Stimulated activated CD4-positive, alpha-beta T cell treated with anti-CD3 and anti-CD28 coated beads, TNF-alpha, amount 100 ng/mL, for 1 hour (primary cell): ENCODE results near the gene ELAVL1.
"Not testable (repeated sequence)": the region's sequence is repeated elsewhere in the genome, so short reads cannot be mapped to it uniquely, and the experiment has no call there.

Source experiments
- DNase-seq, 3 donors: peaks; one replicate each; pipeline ENCODE4 v3.0.0-alpha.2; 2020; ENCODE audit warnings: low read depth in 3 of 3, low spot score in 1 of 3

ELAVL1 gene

DNA sequence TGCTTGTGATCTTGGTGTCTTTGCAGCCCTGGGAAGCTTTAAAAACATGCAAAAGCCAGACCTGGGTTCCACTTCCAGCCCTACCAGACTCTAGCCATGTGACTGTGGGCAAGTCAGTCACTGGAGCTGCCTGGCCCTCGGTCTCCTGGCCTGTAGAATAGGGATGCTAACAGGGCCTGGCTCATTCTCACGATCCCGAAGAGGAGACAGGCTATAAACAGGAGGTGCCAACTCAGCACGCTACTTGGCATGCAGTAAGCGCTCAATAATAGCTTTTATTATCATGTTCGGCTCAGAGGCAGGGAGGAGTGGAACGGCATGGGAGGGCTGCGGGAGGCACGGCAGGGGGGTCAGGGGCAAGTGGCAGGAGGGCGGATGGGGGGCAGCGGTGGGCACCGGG lies 81.2 kb downstream of the ELAVL1 start:
- no peak for DNase-seq

DNA sequence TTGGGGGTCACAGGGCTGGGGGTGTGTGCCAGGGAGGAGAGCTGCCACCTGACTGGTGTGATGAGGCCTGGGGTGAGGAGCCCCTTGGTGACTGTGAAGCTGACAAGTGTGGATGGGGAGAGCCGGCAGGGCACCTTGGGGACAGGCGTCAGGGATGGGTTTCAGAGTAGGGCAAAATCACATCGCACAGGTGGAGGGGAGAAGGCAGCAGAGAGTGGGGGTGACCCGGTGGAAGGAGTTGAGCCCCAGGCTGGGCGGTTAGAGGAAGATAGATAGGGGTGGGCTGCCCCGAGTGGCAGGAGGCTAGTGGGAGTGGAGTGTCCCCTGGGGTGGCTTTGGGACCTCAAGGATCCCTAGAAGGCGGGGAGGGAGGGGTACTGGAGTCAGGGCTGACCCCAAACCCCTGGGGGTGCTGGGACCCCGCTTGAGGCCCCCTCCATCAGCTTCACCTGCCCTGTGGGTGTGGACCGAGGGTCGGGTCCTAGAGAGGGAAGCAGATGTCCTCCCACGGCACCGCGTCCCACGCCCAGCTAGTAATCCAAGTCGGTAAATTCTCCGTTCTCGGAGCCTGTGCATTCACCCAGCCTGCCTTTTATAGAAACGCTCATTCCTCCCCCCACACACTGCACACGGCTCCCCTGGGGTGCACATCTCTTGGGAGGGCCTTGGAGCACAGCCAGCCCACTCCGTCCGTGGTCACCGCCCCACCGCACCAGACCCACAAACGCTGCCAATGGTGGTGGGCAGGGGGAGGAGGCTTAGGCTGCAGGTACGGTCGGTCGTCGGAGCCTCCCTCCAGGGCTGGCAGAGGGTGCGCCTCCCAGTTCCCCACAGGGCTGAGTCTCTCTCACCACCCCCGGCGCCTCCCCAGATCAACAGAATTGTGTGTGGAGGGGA lies 81.9 kb downstream of the ELAVL1 start:
- DNase-seq, result no peak

DNA sequence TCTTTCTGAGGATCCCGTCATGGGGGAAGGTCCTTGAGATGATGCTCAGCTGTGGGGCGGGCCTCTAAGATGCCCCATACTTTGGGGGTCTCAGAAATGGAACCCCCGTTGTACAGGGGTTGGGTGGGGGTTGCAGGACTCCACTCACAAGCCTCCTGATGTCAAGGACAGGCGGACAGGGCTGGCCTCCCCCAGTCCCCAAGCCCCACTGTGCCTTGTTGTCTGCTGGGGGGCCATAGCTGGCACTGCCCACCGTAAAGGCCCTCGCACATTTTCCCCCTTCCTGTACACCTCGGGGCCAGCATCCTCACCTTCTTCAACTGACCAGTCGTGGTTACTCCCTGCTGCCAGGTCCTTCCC lies 82.6 kb downstream of the ELAVL1 start:
- DNase-seq, result no peak

DNA sequence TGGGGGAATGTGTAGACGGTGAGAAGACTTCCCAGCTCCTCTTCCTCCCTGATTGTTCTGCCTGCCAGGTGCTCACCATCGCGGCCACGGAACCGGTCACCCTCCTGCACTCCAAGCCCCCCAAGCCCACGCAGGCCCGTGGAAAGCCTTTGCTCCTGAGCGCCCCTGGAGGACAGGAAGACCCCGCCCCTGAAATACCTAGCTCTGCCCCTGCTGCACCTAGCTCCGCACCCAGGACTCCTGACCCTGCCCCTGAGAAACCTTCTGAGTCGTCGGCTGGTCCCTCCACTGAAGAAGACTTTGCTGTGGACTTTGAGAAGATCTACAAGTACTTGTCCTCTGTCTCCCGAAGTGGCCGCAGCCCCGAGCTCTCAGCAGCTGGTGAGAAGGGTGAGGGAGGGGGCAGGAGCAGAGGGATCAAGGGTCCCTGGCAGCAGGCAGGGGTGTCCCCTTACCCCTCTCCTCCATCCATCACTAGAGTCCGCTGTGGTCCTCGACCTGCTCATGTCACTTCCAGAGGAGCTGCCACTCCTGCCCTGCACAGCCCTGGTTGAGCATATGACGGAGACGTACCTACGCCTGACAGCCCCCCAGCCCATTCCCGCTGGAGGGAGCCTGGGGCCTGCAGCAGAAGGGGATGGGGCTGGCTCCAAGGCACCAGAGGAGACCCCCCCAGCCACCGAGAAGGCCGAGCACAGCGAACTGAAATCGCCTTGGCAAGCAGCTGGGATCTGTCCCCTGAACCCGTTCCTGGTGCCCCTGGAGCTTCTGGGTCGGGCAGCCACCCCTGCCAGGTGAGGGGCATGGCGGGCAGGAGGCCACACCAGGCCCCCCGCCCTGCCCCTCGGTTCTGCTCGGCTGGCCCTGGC lies 83.2 kb downstream of the ELAVL1 start:
- no peak for DNase-seq

DNA sequence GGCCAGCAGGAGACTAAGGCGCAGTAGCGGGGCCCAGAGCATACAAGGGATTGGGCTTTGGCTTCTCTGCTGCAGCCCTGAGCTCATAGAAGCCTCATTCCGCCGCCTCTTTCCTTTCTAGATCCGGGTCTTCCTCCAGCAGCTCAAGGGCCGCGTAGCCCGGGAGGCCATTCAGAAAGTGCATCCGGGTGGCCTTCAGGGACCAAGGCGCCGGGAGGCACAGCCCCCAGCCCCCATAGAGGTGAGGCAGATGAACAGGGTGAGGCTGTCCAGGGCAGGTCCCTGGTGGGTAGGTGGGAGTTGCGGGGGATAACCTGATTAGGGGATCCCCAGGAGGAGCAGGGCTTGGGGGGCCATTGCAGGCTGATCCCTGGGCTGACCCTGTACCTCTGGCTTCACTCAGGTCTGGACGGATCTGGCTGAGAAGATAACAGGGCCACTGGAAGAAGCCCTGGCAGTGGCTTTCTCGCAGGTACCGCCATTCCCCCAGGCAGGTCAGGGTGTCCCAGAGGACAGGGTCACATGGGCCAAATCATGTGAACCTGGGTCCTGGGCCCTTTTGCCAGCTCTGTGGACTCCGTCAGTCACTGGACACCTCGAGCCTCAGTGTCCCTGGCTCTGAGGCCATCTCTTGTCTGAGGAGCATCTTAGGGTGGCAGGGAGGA lies 84.0 kb downstream of the ELAVL1 start:
- no peak for DNase-seq

DNA sequence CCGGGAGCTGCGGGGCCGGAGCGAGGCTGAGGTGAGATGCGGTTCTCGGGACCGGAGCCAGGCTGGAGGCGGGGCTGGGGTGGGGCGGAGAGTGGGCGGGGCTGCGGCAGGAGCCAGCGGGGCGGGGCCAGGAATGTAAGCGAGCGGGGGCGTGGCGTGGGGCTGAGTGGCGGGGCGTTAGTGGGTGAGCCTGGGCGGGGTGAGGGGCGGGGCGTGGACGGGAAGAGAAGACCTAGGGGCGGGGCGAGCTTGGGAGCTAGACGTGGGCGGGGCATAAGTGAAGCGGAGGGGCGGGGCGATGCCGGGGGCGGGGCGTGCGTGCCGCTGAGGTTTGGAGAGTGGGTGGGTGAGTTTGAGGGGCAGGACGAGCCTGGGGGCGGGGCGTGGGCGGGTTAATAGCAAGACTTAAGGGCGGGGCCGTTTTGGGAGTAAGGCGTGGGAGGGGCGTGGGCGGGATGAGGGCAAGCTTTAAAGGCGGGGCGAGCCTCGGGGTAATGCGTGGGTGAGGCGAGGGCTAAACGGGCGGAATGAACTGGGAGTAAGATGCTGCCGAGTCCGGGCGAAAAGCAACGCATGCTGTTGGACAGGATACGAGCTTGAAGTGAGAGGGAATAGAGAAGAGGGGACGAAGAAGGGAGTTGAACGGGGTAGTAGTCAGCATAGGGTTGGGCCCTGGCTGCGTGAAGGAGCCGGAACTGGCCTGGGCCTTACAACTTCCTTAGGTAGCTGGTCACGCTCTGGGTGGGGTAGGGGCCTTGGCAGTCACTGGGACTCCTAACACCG lies 84.7 kb downstream of the ELAVL1 start:
- DNase-seq, result peak; percentile 99 to 100 (median 100)

DNA sequence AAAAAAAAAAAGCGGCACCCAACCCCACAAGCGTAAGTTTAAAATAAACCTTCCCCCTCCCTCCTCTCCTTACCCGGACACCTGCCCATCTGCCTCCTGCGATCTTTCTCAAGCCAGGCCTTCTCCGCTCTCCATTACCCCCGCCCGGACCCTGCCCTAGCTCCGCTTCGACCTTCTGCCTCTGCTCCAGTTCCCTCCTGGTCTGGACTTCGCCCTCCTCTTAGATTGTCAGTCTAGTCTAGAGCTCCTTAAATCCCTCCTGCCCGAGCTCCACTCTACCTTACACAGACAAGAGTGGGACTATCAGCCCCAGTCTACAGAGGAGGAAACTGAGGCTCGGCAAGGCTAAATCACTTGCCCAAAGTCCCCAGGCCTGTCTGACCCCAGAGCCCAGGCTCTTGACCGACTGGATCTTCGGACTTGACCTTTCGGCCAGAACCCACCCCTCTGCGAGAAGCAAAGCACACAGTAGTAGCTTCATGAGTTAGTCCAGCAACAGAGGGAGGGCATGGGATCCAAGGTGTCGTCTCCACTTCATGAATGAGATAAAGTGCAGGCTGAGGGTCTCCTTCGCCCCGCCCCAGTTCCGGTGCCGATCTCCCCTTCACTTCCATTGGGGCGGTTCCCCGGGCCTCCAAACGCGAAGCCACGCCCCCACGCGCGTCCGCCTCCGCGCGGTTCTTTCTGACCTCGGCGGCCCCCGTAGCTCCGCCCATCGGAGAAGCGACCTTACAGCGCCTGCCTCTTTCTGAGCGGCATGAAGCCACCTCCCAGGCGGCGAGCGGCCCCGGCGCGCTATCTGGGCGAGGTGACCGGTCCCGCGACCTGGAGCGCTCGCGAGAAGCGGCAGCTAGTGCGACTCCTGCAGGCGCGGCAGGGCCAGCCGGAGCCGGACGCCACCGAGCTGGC lies 85.6 kb downstream of the ELAVL1 start, which contains the start of gene SNAPC2:
TSS of gene SNAPC2 (plus strand) at position 729 of the 909 bp plus-strand sequence. CDS start at position 758, 29 bp downstream.
- peak; percentile 89 to 93 (median 91) for DNase-seq

DNA sequence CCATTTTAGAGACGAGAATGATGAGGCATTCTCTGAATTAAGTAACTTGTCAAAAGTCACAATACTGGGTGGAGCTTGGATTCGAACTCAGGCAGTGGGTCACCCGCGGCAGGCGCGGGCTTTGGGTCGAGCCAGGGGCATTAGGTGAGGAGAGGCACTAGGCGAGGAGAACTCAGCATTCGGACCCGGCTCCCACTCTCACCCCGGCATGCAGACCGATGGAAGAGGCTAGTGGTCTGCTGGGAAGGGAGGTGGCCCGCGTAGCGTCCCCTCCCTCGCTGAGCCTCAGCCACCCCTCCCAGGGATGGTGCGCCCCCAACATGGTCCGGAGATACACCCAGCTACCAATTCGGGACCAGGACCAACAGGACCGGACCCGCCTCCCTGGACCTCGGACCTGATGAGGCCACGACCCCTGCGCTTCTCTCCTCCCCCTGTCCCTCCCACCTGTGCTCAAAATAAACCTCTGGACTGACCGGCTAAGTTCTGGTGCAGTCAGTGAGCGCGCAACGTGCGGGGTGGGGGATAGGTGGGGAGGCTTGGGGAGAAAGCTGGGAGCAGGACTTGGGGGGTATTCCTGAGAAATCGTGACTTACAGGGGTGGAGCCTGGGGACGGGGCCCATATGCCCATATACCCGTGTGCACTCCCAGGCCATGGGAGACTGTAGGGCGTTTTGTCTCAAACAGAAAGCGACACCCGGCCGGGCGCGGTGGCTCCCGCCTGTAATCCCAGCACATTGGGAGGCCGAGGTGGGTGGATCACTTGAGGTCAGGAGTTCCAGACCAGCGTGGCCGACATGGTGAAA lies 86.6 kb downstream of the ELAVL1 start:
- no peak for DNase-seq

DNA sequence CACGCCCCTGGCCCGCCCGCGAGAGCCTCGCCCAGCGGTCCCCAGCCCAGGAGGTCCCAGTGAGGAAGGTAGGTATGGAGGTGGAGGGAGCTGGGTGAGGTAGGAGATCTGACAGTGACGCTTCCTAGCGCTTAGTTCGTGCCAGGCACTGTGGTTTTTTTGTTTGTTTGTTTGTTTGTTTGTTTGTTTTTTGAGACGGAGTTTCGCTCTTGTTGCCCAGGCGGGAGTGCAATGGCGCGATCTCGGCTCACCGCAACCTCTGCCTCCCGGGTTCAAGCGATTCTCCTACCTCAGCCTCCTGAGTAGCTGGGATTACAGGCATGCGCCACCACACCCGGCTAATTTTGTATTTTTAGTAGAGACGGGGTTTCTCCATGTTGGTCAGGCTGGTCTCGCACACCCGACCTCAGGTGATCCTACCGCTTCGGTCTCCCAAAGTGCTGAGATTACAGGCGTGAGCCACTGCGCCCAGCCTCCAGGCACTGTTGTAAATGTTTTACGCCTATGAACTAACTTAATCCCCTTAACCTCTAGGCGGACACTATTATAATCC lies 87.3 kb downstream of the ELAVL1 start:
- DNase-seq, result not testable (repeated sequence)

DNA sequence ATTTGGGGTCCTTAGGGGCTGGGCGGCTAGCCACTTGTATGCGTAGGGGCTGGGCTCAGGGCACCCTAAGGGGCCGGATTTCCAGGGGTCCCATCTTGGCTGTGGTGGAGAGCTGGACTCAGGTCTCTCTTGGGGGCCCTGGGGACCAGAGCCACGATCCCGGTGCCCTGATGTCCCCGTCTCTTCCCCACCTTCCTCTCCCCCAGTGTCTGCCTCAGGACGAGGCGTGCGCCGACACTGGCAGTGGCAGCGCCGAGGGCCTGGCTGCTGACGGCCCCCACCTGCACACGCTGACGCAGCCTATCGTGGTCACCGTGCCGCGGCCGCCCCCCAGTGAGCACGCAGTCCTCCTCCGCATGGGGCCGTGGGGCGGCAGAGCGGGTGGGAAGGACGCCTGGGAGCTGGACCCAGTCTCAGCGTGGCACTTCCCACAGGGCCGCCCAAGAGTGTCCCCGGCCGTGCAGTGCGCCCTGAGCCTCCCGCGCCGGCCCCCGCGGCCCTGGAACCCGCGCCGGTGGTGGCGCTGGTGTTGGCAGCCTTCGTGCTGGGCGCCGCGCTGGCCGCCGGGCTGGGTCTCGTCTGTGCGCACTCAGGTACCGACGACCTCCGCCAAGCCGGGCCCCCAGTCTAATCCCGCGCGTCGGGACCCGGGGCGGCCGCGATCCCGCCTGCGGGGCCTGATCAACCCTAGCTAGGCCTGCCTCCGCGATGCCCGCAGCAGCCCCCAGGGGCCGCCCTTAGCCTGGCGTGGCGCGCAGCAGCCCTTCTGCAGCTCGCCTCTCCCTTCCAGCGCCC lies 88.0 kb downstream of the ELAVL1 start:
- DNase-seq, result peak in 1 of 3 donors; percentile 45

DNA sequence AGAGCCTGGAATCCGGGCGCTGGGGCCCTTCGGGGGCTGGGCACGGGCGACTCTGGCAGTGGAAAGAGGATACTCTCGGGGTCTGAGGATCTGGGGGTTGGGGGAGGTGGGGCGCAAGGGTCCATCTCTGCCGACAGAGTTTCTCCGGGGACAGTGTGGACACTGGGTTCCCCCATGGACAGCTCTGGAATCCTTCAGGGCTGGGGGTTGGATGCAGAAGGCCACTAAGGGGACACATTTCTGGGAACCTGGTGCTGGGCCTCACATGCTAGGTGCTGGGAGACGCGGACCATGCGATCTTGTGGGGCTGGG lies 88.5 kb downstream of the ELAVL1 start:
- no peak for DNase-seq

DNA sequence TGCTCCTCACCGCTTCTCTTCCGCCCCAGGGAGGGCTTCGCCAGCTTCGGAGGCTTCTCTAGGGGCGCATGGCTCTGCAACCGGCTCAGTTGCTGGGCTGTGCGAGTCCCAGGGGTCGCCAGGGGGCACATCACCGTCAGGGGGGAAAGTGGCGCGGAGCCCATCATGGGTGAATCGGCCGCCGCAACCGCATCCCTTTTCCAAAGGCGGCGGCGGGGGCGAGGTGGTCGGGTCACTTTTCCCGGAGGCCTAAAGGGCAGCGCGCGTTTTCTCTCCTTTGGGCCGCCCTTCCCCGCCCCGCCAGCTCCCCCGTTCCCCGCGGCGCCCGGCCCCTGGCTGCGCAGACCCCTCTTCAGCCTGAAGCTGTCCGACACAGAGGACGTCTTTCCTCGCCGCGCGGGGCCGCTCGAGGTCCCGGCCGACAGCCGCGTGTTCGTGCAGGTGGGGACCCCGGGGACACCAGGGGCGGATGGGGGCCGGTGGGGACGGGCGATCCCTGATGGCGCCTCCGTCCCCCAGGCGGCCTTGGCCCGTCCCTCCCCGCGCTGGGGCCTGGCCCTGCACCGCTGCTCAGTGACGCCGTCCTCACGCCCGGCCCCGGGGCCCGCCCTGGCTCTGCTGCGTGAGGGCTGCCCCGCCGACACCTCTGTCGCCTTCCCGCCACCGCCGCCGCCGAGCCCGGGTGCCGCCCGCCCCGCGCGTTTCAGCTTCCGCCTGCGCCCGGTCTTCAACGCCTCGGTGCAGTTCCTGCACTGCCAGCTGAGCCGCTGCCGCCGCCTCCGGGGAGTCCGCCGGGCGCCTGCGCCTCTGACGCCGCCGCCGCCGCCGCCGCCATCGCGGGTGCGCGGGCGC lies 89.1 kb downstream of the ELAVL1 start:
- DNase-seq, result peak in 1 of 3 donors; percentile 33

DNA sequence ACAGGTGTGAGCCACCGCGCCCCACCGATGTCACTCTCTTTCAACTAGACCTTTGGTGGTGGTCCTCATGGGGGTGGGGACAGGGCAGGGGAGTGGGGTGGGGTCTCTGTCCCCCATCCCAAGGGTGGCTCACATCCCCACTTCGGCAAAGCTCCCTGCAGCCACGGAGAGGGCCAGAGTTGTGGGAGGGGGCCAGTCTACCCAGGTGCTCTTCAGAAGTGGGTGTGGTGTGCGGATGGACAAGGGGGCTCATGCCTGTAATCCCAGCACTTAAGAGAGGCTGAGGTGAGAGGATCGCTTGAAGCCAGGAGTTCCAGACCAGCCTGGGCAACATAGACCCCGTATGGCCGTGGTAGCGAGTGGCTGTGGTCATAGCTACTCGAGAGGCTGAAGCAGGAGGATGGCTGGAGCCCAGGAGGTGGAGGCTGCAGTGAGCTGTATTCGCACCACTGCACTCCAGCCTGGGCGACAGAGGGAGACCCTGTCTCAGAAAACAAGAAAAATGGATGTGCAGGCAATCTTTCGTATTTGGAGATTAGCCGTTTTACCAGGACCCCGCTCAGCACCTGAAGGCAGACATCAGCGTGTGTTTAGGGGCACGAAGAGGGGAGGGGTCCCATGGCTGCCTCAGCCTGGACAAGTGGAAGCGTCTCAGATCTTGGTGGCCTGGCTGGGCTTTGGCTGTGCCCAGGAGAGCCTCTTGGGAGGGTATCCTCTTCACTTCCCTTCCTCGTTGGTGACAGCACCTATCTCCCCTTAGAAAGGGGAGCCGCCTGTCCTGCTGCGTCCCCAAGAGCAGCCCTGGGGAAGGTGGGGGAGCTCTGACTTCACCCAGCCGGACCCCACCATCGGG lies 90.0 kb downstream of the ELAVL1 start:
- no peak for DNase-seq

DNA sequence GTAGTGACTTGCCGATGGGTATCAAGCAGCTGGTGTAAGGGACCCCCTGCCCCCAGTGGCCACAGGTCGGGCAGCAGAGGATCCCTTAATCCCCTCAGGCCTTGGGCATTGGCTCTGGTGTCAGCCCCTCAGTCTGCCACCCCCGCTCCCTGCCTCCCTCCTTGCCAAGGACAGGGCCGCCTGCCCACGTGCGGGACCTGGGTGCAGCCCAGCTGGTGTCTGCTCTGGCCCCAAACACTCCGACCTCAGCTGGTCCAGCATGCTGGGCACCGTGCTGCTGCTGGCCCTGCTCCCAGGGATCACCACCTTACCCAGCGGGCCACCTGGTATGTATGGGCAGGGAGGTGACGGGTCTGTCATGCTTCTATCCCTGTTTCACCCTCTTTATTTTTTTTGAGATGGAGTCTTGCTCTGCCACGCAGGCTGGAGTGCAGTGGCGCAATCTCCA lies 90.8 kb downstream of the ELAVL1 start, which contains the start of gene TGFBR3L:
TSS of gene TGFBR3L (plus strand) at position 233 of the 448 bp plus-strand sequence.
- DNase-seq, result no peak

DNA sequence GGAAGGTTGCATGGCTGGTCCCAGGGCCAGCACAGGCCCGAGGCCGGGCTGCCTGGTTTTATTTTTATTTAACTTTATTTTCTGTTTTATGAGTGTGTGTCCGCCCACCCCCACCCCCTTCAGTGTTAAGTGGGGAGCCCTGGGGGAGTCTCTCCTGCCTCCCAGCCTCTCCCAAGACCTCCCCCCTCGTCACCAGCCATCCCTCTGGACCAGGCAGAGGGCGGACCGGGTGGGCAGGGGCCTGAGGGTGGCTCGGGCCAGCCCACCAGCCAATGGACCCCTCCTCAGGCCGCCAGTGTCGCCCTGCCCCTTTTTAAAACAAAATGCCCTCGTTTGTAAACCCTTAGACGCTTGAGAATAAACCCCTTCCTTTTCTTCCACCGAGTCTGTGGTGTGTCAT lies 91.3 kb downstream of the ELAVL1 start:
- DNase-seq, result no peak

DNA sequence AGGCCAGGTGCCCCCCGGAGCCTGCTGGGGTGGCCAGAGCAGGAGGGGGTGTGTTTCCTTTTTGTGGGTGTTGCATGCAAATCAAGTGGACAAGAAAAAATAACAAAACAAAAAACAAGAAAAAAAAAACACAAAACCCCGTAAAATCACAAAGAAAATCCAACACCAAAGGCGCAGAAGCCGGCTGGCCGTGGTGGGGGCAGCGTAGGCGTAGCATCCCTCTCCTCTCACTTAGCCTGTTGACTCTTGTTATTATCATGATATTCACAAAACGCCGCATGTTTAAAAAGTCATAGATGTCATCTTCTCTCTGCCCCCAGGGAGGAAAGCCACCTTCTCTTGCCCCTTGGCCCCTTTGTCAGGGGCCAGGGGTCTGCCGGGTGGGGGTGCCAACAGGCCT lies 91.8 kb downstream of the ELAVL1 start:
- no peak for DNase-seq
